Measurements from ENCODE around the gene TEC. TPM values are rescaled to one million over a fixed set of nuclear protein-coding genes. Genes with fewer than 3 reads are reported as not detected.
A peak's percentile ranks its signal among the peaks of the same experiment; 100 is the strongest.

TEC gene
- total and polyA plus RNA-seq, 9 of the 15 experiments (the other 6 are each of a cell fraction or from before 2014, with no cell fraction given): 5.3 to 14.7 (median 8.8) TPM

- TF ChIP-seq ZNF316 (IDR thresholded peaks at IDR 0.05) (peak; percentile 53), SREBF2 (CRISPR knock-in tag; IDR thresholded peaks at IDR 0.05) (no peak), ZFP36 (IDR thresholded peaks at IDR 0.05; ENCODE audit: low read depth, low read length, partially characterized antibody) (no peak), ZNF239 (CRISPR knock-in tag; IDR thresholded peaks at IDR 0.05) (no peak), MCM5 (IDR thresholded peaks at IDR 0.05; ENCODE audit: low read depth) (no peak), CTCFL (IDR thresholded peaks at IDR 0.05; ENCODE audit: borderline replicate concordance, insufficient read depth, low read depth, low read length, poor library complexity, severe bottlenecking) (no peak), NONO (IDR thresholded peaks at IDR 0.05; ENCODE audit: low read depth in 2 of 2, low read length in 1 of 2) (peak in 1 of 2 experiments; percentile 80; a peak in 1 of 4 replicates), ZNF57 (CRISPR knock-in tag; IDR thresholded peaks at IDR 0.05) (no peak), RBM17 (IDR thresholded peaks at IDR 0.05; ENCODE audit: borderline replicate concordance, low read depth, low read length) (no peak), HOXB6 (CRISPR knock-in tag; IDR thresholded peaks at IDR 0.05; ENCODE audit: borderline replicate concordance) (no peak), C11orf30 (IDR thresholded peaks at IDR 0.05; ENCODE audit: low read depth) (peak; percentile 33; the same call in 1 of the 2 replicates), THAP12 (CRISPR knock-in tag; IDR thresholded peaks at IDR 0.05) (no peak), ARNT (IDR thresholded peaks at IDR 0.05) (peak; percentile 93 to 94), BRD4 (IDR thresholded peaks at IDR 0.05) (no peak), ZNF75A (CRISPR knock-in tag; IDR thresholded peaks at IDR 0.05) (no peak), FOXJ3 (CRISPR knock-in tag; IDR thresholded peaks at IDR 0.05) (peak; percentile 50; the same call in 1 of the 2 replicates), SETDB1 (IDR thresholded peaks at IDR 0.05; ENCODE audit: low read length) (no peak), SRSF3 (IDR thresholded peaks at IDR 0.05; ENCODE audit: insufficient read depth, low read length) (no peak), ZNF785 (CRISPR knock-in tag; IDR thresholded peaks at IDR 0.05) (no peak), PYGO2 (tag; IDR thresholded peaks at IDR 0.05) (no peak), MAFK (IDR thresholded peaks at IDR 0.05; ENCODE audit: low read length) (no peak; the same call in 1 of the 2 replicates), RBBP5 (IDR thresholded peaks at IDR 0.05; ENCODE audit: borderline replicate concordance, insufficient read depth, low read length, poor library complexity, severe bottlenecking) (no peak)
- TF ChIP-seq, protein P1, sequence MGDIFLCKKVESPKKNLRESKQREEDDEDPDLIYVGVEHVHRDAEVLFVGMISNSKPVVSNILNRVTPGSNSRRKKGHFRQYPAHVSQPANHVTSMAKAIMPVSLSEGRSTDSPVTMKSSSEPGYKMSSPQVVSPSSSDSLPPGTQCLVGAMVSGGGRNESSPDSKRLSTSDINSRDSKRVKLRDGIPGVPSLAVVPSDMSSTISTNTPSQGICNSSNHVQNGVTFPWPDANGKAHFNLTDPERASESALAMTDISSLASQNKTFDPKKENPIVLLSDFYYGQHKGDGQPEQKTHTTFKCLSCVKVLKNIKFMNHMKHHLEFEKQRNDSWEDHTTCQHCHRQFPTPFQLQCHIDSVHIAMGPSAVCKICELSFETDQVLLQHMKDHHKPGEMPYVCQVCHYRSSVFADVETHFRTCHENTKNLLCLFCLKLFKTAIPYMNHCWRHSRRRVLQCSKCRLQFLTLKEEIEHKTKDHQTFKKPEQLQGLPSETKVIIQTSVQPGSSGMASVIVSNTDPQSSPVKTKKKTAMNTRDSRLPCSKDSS (IDR thresholded peaks at IDR 0.05; ENCODE audit: low read depth, partially characterized antibody): no peak
Measured at GRCh38 chr4:48203819-48204218, 65.8 kb downstream of the TEC start (continued).

Measured in K562 (cell line).